ENCODE results near the gene GPR21.

DNA sequence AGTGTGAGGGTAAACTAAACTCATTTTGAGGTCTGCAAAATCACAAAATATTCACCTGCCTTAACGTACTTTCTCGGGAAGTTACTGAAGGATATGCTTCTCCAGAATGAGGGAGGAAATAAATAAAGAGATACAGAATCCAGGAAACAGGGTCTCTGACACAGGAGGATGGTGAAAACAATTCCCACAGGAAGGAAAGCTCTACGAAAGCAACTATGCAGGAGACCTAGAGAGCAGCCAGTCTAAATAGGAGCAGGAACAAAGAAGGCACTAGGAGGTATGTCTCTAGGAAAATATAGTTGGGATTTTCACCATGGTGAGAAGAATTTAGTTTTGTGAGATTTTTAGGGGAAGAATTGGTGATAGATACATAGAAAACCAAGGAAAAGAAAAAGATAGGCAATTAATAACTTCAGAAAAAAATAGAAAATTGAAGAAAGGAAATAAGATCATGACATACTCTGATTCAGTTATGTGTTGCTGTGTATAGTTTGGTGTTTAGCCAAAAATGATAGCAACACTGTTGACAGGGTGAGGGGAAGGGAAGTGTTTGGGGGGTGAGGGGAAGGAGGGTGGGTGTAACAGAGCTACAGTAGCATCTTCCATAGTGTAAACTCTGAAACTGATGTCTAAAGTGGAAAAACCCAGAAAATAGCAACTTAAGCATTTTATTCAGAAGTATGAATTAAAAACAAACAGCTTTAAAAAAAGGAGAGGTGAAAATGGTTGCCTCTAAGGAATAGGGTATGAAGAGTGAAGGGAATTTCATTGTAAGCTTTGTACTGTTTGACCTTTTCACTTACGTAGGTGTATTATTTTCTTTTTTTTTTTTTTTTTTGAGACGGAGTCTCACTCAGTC, 9.8 kb downstream of the GPR21 start:
- TF ChIP-seq SP1 (IDR thresholded peaks at IDR 0.05), result no peak
- TF ChIP-seq SP1 (CRISPR knock-in tag; IDR thresholded peaks at IDR 0.05), result no peak
- no peak for TF ChIP-seq MED1 (CRISPR knock-in tag; IDR thresholded peaks at IDR 0.05)
- no peak for TF ChIP-seq ZNF660 (CRISPR knock-in tag; IDR thresholded peaks at IDR 0.05; ENCODE audit: borderline replicate concordance, low read depth)
- TF ChIP-seq NFE2L2 (IDR thresholded peaks at IDR 0.05; ENCODE audit: low read length), result no peak
- TF ChIP-seq ZNF383 (CRISPR knock-in tag; IDR thresholded peaks at IDR 0.05; ENCODE audit: borderline replicate concordance), result no peak
- no peak for TF ChIP-seq HDAC6 (IDR thresholded peaks at IDR 0.05; ENCODE audit: low read depth, low read length)
- TF ChIP-seq, protein P1, sequence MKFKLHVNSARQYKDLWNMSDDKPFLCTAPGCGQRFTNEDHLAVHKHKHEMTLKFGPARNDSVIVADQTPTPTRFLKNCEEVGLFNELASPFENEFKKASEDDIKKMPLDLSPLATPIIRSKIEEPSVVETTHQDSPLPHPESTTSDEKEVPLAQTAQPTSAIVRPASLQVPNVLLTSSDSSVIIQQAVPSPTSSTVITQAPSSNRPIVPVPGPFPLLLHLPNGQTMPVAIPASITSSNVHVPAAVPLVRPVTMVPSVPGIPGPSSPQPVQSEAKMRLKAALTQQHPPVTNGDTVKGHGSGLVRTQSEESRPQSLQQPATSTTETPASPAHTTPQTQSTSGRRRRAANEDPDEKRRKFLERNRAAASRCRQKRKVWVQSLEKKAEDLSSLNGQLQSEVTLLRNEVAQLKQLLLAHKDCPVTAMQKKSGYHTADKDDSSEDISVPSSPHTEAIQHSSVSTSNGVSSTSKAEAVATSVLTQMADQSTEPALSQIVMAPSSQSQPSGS (CRISPR knock-in tag; IDR thresholded peaks at IDR 0.05), result no peak
- TF ChIP-seq KLF9 (CRISPR knock-in tag; IDR thresholded peaks at IDR 0.05; ENCODE audit: low read depth), result no peak
- TF ChIP-seq, protein P2, sequence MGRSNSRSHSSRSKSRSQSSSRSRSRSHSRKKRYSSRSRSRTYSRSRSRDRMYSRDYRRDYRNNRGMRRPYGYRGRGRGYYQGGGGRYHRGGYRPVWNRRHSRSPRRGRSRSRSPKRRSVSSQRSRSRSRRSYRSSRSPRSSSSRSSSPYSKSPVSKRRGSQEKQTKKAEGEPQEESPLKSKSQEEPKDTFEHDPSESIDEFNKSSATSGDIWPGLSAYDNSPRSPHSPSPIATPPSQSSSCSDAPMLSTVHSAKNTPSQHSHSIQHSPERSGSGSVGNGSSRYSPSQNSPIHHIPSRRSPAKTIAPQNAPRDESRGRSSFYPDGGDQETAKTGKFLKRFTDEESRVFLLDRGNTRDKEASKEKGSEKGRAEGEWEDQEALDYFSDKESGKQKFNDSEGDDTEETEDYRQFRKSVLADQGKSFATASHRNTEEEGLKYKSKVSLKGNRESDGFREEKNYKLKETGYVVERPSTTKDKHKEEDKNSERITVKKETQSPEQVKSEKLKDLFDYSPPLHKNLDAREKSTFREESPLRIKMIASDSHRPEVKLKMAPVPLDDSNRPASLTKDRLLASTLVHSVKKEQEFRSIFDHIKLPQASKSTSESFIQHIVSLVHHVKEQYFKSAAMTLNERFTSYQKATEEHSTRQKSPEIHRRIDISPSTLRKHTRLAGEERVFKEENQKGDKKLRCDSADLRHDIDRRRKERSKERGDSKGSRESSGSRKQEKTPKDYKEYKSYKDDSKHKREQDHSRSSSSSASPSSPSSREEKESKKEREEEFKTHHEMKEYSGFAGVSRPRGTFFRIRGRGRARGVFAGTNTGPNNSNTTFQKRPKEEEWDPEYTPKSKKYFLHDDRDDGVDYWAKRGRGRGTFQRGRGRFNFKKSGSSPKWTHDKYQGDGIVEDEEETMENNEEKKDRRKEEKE (IDR thresholded peaks at IDR 0.05), result no peak
- TF ChIP-seq POLR2A (IDR thresholded peaks at IDR 0.05; ENCODE audit: insufficient read depth in 1 of 2, low read depth in 2 of 2, low read length in 2 of 2), result no peak
- TF ChIP-seq, protein P3, sequence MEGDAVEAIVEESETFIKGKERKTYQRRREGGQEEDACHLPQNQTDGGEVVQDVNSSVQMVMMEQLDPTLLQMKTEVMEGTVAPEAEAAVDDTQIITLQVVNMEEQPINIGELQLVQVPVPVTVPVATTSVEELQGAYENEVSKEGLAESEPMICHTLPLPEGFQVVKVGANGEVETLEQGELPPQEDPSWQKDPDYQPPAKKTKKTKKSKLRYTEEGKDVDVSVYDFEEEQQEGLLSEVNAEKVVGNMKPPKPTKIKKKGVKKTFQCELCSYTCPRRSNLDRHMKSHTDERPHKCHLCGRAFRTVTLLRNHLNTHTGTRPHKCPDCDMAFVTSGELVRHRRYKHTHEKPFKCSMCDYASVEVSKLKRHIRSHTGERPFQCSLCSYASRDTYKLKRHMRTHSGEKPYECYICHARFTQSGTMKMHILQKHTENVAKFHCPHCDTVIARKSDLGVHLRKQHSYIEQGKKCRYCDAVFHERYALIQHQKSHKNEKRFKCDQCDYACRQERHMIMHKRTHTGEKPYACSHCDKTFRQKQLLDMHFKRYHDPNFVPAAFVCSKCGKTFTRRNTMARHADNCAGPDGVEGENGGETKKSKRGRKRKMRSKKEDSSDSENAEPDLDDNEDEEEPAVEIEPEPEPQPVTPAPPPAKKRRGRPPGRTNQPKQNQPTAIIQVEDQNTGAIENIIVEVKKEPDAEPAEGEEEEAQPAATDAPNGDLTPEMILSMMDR (CRISPR knock-in tag; IDR thresholded peaks at IDR 0.05), result no peak
- TF ChIP-seq ZMYM2 (CRISPR knock-in tag; IDR thresholded peaks at IDR 0.05), result no peak
- TF ChIP-seq BRCA1 (CRISPR knock-in tag; IDR thresholded peaks at IDR 0.05), result no peak
